Mesenchymal stem cell (in vitro differentiated cells and primary cell): Measurements from ENCODE around the gene TLL1.

Source experiments
- DNase-seq: peaks from one replicate; pipeline ENCODE4 v3.0.0-alpha.2; 2013
- H2AFZ ChIP-seq: one replicate; pipeline ENCODE4 v1.6.1; 2013; ENCODE audit warnings: low read depth, mild to moderate bottlenecking, control low read depth, inconsistent platforms, low read length, moderate library complexity
- H2AK5ac ChIP-seq: 2 replicates; pipeline ENCODE4 v1.6.1; 2013; ENCODE audit warnings: low read length, moderate library complexity, mild to moderate bottlenecking, inconsistent platforms; ENCODE audit not compliant: severe bottlenecking
- H2BK120ac ChIP-seq: one replicate; pipeline ENCODE4 v1.6.1; 2013; ENCODE audit warnings: low read depth, mild to moderate bottlenecking, inconsistent platforms, low read length, moderate library complexity
- H2BK12ac ChIP-seq, 2 experiments: one replicate each; pipeline ENCODE4 v1.6.1; 2013; ENCODE audit warnings: inconsistent platforms in 2 of 2, low read length in 2 of 2, mild to moderate bottlenecking in 2 of 2, moderate library complexity in 2 of 2, control low read depth in 1 of 2
- H2BK15ac ChIP-seq: one replicate; pipeline ENCODE4 v1.6.1; 2013; ENCODE audit warnings: mild to moderate bottlenecking, low read depth, inconsistent platforms; ENCODE audit not compliant: poor library complexity, severe bottlenecking
- H2BK5ac ChIP-seq: 2 replicates; pipeline ENCODE4 v1.6.1; 2013; ENCODE audit warnings: low read depth, mild to moderate bottlenecking, low read length, control low read depth, inconsistent platforms; ENCODE audit not compliant: poor library complexity, severe bottlenecking
- H3K14ac ChIP-seq, 2 experiments: one replicate each; pipeline ENCODE4 v1.6.1; 2013; ENCODE audit warnings: inconsistent platforms in 2 of 2, low read length in 2 of 2, control low read depth in 1 of 2, mild to moderate bottlenecking in 1 of 2, moderate library complexity in 1 of 2
- H3K18ac ChIP-seq, 2 experiments: one replicate each; pipeline ENCODE4 v1.6.1; 2013; ENCODE audit warnings: inconsistent platforms in 2 of 2, low read length in 2 of 2, control low read depth in 1 of 2, low read depth in 1 of 2, mild to moderate bottlenecking in 1 of 2
- H3K23ac ChIP-seq, 2 experiments: one replicate each; pipeline ENCODE4 v1.6.1; 2013; ENCODE audit warnings: inconsistent platforms in 2 of 2, low read length in 2 of 2, mild to moderate bottlenecking in 2 of 2, moderate library complexity in 2 of 2, control low read depth in 1 of 2
- H3K27ac ChIP-seq: 2 replicates; pipeline ENCODE4 v1.5.1; 2013; ENCODE audit warnings: mild to moderate bottlenecking, moderate library complexity, low read length, control low read depth, inconsistent platforms; ENCODE audit not compliant: poor library complexity, severe bottlenecking
- H3K27me3 ChIP-seq, 2 experiments: 2 replicates each; pipeline versions ENCODE4 v1.6.1 to v1.7.0; 2013; ENCODE audit warnings: low read length in 2 of 2, mild to moderate bottlenecking in 2 of 2, moderate library complexity in 2 of 2, control low read depth in 1 of 2, inconsistent platforms in 1 of 2; ENCODE audit not compliant: control insufficient read depth in 1 of 2, insufficient read depth in 1 of 2
- H3K36me3 ChIP-seq, 2 experiments: 2 replicates each; pipeline versions ENCODE4 v1.6.1 to v1.7.0; 2013; ENCODE audit warnings: low read length in 2 of 2, control low read depth in 1 of 2, inconsistent platforms in 1 of 2, low read depth in 1 of 2, mild to moderate bottlenecking in 1 of 2; ENCODE audit not compliant: insufficient read depth in 2 of 2, control insufficient read depth in 1 of 2
- H3K4ac ChIP-seq, 2 experiments: one replicate each; pipeline ENCODE4 v1.6.1; 2013; ENCODE audit warnings: inconsistent platforms in 2 of 2, low read length in 2 of 2, mild to moderate bottlenecking in 2 of 2, moderate library complexity in 2 of 2, control low read depth in 1 of 2, low read depth in 1 of 2
- H3K4me1 ChIP-seq: 2 replicates; pipeline ENCODE4 v1.6.1; 2013; ENCODE audit warnings: low read depth, low read length, control low read depth; ENCODE audit not compliant: control insufficient read depth, insufficient read depth
- H3K4me2 ChIP-seq: 2 replicates; pipeline ENCODE4 v1.6.1; 2013; ENCODE audit warnings: low read length, mild to moderate bottlenecking, inconsistent platforms; ENCODE audit not compliant: poor library complexity, severe bottlenecking
- H3K4me3 ChIP-seq, 2 experiments: 2 replicates each; pipeline versions ENCODE4 v1.5.1 to v1.7.0; 2013; ENCODE audit warnings: low read length in 2 of 2, mild to moderate bottlenecking in 2 of 2, control low read depth in 1 of 2, low read depth in 1 of 2; ENCODE audit not compliant: insufficient read depth in 1 of 2
- H3K79me1 ChIP-seq: replicated peaks from 2 replicates; pipeline ENCODE4 v1.6.1; 2013; ENCODE audit warnings: mild to moderate bottlenecking, control low read depth, low read length, inconsistent platforms; ENCODE audit not compliant: poor library complexity, severe bottlenecking
- H3K9ac ChIP-seq: 2 replicates; pipeline ENCODE4 v1.7.0; 2013; ENCODE audit warnings: mild to moderate bottlenecking, low read length, moderate library complexity
- H3K9me3 ChIP-seq: 2 replicates; pipeline ENCODE4 v1.7.0; 2013; ENCODE audit warnings: mild to moderate bottlenecking, low read length; ENCODE audit not compliant: control insufficient read depth
- H4K8ac ChIP-seq: one replicate; pipeline ENCODE4 v1.6.1; 2013; ENCODE audit warnings: inconsistent platforms, mild to moderate bottlenecking, low read length, moderate library complexity
- H4K91ac ChIP-seq: one replicate; pipeline ENCODE4 v1.6.1; 2013; ENCODE audit warnings: mild to moderate bottlenecking, low read length, inconsistent platforms
- WGBS: methylation state at CpG from one replicate; pipeline ENCODE4 v1.1.7; 2013; ENCODE audit warnings: mixed read lengths; 5-methylcytosine and 5-hydroxymethylcytosine counted together

TLL1 gene

DNA sequence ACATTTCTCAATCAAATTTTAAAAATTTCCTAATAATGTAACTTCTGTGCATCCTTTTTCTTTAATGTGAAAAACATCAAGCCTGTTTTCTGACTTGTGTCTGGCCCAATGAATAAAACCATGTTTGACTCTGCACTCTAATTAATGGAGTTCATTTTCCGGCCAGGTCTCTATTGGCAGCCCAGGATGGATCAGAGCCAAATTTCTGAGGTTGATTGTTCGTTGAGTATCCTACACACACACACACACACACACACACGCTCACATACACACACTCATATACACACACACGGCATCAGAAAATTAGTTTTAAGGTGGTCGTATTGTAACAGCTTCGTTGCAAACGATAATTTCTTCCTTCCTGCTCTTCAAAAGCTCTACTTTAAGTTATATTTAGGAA is 28.9 kb upstream of the TLL1 start:
- Histone ChIP-seq H3K27me3 (no peaks in the 10 kb centered on the region), H4K8ac (no peak overlapping the region), H3K4me2 (no peak overlapping the region), H3K14ac (no peak overlapping the region), H3K9me3 (no peaks in the 10 kb centered on the region), H2BK12ac (no peak overlapping the region), H2BK120ac (no peak overlapping the region), H2AFZ (no peak overlapping the region), H3K27ac (no peak overlapping the region), H2AK5ac (no peak overlapping the region), H3K4me1 (no peaks in the 10 kb centered on the region), H3K36me3 (no peaks in the 10 kb centered on the region), H3K9ac (no peak overlapping the region), H2BK5ac (no peak overlapping the region), H4K91ac (no peak overlapping the region), H3K79me1 (no peaks in the 10 kb centered on the region), H3K4ac (no peak overlapping the region), H3K23ac (no peak overlapping the region), H3K4me3 (no peak overlapping the region), H3K18ac (no peak overlapping the region), H2BK15ac (no peak overlapping the region)
- WGBS = 89% methylated on average over 6 of the region's 7 CpGs
- no peak for DNase-seq

DNA sequence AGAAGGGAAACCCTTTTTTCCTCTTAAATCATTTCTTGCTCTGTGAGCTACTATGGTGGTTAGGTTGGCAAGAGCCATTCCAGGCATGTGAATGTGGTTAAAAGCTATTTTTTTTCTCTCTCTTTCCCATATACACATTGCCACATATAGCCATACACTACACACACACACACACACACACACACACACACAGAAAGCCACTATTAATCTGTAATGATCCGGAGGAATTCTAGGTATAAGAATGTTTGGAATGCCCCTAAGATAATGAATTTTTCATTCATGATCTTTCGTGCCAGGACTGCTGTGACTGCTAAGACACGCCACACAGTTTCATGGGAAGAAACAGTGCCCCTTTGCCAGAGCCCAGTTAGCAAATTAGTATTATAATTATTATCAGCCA is 21.8 kb upstream of the TLL1 start:
- Histone ChIP-seq H3K4me1 (no peaks in the 10 kb centered on the region), H3K14ac (no peak overlapping the region), H3K9ac (no peak overlapping the region), H3K4me2 (no peak overlapping the region), H3K4me3 (no peak overlapping the region), H2BK120ac (no peak overlapping the region), H2BK12ac (no peak overlapping the region), H3K23ac (no peak overlapping the region), H3K9me3 (no peaks in the 10 kb centered on the region), H3K79me1 (no peaks in the 10 kb centered on the region), H2AK5ac (no peak overlapping the region), H4K8ac (no peak overlapping the region), H3K27me3 (no peaks in the 10 kb centered on the region), H3K4ac (no peak overlapping the region), H2AFZ (no peak overlapping the region), H2BK15ac (no peak overlapping the region), H4K91ac (no peak overlapping the region), H3K27ac (no peak overlapping the region), H3K18ac (no peak overlapping the region), H3K36me3 (no peaks in the 10 kb centered on the region), H2BK5ac (no peak overlapping the region)
- no peak for DNase-seq
- WGBS = 91% methylated on average over 3 of the region's 3 CpGs

DNA sequence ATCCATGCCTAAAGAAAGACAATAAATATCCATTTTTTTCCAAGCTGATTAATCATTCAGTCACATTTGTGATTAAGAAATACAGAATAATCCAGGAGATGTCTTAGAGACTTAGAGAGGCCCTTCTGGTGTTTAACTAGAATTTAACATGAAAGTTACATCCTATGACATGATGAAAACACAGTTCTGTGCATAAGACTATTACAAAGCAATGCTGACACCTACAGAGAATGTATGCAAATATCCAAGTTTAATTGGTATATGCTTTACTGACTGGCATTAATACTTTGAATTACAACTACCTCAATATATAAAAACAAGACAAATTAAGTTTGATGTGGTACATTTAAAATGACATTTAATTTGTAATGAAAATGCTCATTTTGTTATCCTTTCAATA is 17.8 kb upstream of the TLL1 start:
- Histone ChIP-seq H3K9ac (no peak overlapping the region), H4K91ac (no peak overlapping the region), H2BK5ac (no peak overlapping the region), H2BK120ac (no peak overlapping the region), H3K27me3 (no peaks in the 10 kb centered on the region), H3K14ac (no peak overlapping the region), H3K23ac (no peak overlapping the region), H2AFZ (no peak overlapping the region), H3K18ac (no peak overlapping the region), H3K9me3 (no peaks in the 10 kb centered on the region), H2AK5ac (no peak overlapping the region), H3K4me1 (no peaks in the 10 kb centered on the region), H3K4me2 (no peak overlapping the region), H3K27ac (no peak overlapping the region), H2BK15ac (no peak overlapping the region), H3K4ac (no peak overlapping the region), H2BK12ac (no peak overlapping the region), H3K4me3 (no peak overlapping the region), H3K79me1 (no peaks in the 10 kb centered on the region), H4K8ac (no peak overlapping the region), H3K36me3 (no peaks in the 10 kb centered on the region)
- no peak for DNase-seq

DNA sequence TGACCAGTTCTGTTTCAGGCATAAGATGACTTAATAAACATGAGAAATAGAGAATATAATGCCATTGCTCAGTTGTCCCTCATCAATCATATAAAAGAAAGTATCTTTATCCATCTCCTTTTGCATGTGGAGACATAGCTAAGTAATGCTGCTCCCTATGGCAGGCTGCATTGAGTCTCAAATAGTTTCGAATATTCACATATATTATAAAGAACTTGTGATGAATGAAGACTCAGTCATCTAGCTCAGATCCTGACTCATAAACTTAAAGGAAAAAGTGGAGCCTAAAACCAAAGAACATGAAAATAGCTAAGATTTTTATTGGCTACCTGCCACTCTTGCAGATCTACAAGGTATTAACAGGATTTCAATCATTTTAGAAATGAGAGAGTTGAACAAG is 11.7 kb upstream of the TLL1 start:
- Histone ChIP-seq H2BK12ac (no peak overlapping the region), H3K4me2 (no peak overlapping the region), H3K27ac (no peak overlapping the region), H3K9ac (no peak overlapping the region), H3K4me1 (no peaks in the 10 kb centered on the region), H4K91ac (no peak overlapping the region), H2BK120ac (no peak overlapping the region), H3K27me3 (no peaks in the 10 kb centered on the region), H3K9me3 (no peaks in the 10 kb centered on the region), H3K36me3 (no peaks in the 10 kb centered on the region), H3K79me1 (no peaks in the 10 kb centered on the region), H3K18ac (no peak overlapping the region), H3K14ac (no peak overlapping the region), H3K23ac (no peak overlapping the region), H2BK15ac (no peak overlapping the region), H3K4ac (no peak overlapping the region), H3K4me3 (no peak overlapping the region), H2AFZ (no peak overlapping the region), H4K8ac (no peak overlapping the region), H2AK5ac (no peak overlapping the region), H2BK5ac (no peak overlapping the region)
- no CpG with 5 or more reads among the region's 1 CpG for WGBS
- no peak for DNase-seq
